ENCODE measurements around the gene APMAP. TPM values are rescaled to one million over a fixed set of nuclear protein-coding genes. Genes with fewer than 3 reads are reported as not detected.

The APMAP gene
- total and polyA plus RNA-seq, 2 of the 13 experiments (the other 11 are each of a cell fraction or from before 2014, with no cell fraction given): 168 to 214 TPM

GRCh38 chr20:24992487-24993205, at the start of gene APMAP (continued):
- TF ChIP-seq TFDP2 (CRISPR knock-in tag; IDR thresholded peaks at IDR 0.05) (peak; percentile 98), CENPBD1 (CRISPR knock-in tag; IDR thresholded peaks at IDR 0.05; ENCODE audit: borderline replicate concordance, low read depth) (0 out of 2 replicates have a peak, but pooled peaks have one; percentile 89), ZNF543 (CRISPR knock-in tag; IDR thresholded peaks at IDR 0.05) (peak; percentile 97), TGIF2 (CRISPR knock-in tag; IDR thresholded peaks at IDR 0.05) (peak; percentile 91; the same call in 1 of the 2 replicates), NFAT5 (CRISPR knock-in tag; IDR thresholded peaks at IDR 0.05) (peak; percentile 94), ZBED4 (CRISPR knock-in tag; IDR thresholded peaks at IDR 0.05; ENCODE audit: borderline replicate concordance) (no peak; the same call in 1 of the 2 replicates), ZNF549 (CRISPR knock-in tag; IDR thresholded peaks at IDR 0.05) (no peak; the same call in 1 of the 2 replicates), ATAD3A (CRISPR knock-in tag; IDR thresholded peaks at IDR 0.05) (no peak), FUBP1 (CRISPR knock-in tag; IDR thresholded peaks at IDR 0.05; ENCODE audit: borderline replicate concordance) (peak; percentile 20; the same call in 1 of the 2 replicates), MYNN (CRISPR knock-in tag; IDR thresholded peaks at IDR 0.05; ENCODE audit: low read depth) (peak; percentile 91; the same call in 1 of the 2 replicates), ZNF280D (CRISPR knock-in tag; IDR thresholded peaks at IDR 0.05) (peak; percentile 98)

Measured in HepG2 (cell line).